Posterior vena cava (tissue), 2 donors: ENCODE measurements around the gene MRPS14. TPM values are rescaled to one million over a fixed set of nuclear protein-coding genes. Genes with fewer than 3 reads are reported as not detected.
A peak's percentile ranks its signal among the peaks of the same experiment; 100 is the strongest.

Source experiments
- DNase-seq: peaks from one replicate; pipeline ENCODE4 v3.0.0-alpha.2; 2020; ENCODE audit warnings: low spot score
- intact Hi-C, 2 donors: fragments of 100-400 bp; cut with DNase I; formaldehyde crosslinking; loops; one replicate each; pipeline versions ENCODE4 v1.14.1 to v1.14.2; 2022 to 2023
- total RNA-seq, 2 donors: library from RNA; stranded (reverse); fragmentation: NEBNext Ultra II Directional; extraction: Animal tissue kit (Norgen Biotek cat#: 25700); gene quantifications; one replicate each; pipeline ENCODE4 v1.2.1, GENCODE V29; 2021
- donor health status: DM: yes; HTN: yes; CAD: no.
- donor health status: DM: yes; HTN: yes; CAD: no.

Gene MRPS14
- total RNA-seq, 2 donors from 2014 or later = 18.1 to 28.8 TPM

DNA sequence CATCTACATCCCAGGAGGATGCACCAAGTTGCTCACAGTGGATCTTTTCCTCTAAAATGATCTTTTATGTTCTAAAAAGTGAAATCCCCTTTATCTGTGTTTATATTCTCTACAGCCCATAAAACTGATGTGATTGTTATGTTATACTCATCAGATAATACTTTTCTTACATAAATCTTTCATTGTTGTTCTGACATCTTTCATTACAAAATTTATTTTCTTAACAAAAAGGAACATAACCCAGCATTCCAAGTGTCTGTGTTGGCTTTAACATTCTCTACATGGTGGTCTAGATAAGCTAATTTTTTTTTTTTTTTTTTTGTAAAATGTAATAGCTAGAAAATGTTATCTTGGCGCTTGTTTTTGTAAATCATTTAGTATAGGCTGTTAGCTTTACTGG is 31.8 kb downstream of the MRPS14 start:
- no peak for DNase-seq
- intact Hi-C loops = no loop called here

DNA sequence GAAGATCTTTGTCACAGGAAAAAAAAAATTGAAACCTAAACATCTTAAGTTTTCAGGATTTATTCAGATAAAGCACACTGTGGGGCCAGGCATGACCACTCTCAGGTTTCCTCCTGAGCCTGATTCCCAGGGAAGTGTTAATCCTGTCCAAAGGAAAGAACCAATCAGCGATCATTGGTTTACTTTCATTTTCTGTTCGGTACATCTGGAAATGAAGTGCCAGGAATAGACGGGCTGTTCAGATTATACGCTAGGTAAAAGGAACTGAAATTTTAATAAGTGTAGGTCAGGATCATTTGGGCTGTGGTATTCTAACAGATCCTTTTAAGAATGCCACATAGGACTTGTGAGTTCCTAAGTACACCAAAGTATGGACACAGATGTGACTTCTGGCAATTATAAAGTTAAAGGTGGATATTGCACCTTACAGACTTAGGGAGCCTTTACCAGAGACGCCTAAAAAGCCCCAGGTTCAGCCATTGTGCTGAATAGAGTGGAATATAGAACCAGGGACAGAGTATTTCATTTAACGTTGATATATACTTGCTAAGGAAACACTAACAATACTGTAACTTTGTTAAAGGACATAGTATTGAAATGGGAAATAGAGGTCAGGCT is 32.7 kb downstream of the MRPS14 start:
- DNase-seq = no peak
- intact Hi-C loops = no loop called here

DNA sequence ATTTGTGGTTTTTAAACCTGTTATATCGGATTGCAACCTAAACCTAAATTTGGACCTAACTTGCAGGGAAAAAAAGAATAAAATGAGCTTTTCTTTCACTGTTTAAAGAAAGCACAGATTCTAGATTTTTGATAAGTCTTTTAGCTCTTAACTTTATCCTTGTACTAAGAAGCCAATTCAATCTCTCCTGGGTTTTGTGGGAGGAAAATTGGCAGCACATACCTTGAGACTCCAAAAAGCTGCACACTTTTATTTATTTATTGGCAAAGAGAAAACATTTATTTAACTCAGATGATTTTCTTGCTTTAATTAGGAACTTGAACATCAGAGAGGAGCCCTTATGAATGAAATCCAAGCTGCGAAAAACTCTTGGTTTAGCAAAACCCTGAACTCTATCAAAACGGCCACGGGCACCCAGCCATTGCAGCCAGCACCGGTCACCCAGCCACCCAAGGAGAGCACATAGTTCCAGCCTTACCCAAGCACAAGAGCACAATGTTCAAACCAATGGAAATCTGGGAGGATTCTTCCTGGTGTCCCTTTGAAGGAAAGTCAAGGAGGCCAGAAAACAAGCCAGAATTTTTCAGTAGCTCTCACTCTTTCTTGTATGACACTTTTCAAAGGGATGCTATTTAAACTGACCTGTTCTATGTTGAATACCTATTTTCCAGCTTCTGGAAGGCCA is 33.5 kb downstream of the MRPS14 start:
- DNase-seq = peak; percentile 78
- intact Hi-C loops = loop anchor here (10.0 kb wide), 2 partner anchors 215 to 225 kb away; no protein-coding TSS in a partner anchor

DNA sequence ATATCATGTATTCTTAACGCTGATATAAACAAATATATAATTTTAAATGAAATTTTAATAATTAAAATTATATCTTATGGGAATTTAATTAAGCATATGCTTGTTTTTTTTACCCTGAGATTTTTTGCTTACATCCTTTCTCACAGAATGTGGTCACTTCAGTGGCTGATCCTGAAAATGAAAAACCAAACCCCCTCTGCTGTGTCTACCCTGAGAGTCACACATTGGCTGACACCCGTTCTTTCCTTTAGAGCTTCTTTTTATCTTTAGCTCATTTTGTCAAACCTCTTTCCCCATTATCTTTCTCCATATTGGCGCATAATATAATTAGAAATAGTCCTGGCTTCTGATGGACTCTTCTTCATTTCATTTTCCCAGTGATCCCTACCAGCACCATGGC is 34.2 kb downstream of the MRPS14 start:
- DNase-seq = no peak
- intact Hi-C loops = loop anchor here (10.0 kb wide), 2 partner anchors 214 to 224 kb away; no protein-coding TSS in a partner anchor

DNA sequence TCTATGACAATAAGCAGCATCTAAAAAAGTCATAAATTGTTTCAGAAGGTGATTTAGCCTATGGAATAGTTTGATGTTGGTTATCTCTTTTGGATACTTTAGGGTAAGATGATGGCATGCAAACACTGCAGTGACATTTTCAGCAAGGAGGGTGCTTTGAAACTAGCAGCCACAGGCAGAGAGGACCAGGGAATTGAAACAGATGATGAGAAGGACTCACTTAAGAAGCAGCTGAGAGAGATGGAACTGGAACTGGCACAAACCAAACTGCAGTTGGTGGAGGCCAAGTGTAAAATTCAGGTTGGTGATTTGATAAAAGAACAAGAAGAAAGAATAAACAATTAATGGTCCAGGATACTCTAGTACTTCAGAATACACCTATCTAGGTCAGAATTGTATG is 34.7 kb downstream of the MRPS14 start:
- intact Hi-C loops = loop anchor here (10.0 kb wide), 2 partner anchors 214 to 224 kb away; no protein-coding TSS in a partner anchor
- DNase-seq = no peak

DNA sequence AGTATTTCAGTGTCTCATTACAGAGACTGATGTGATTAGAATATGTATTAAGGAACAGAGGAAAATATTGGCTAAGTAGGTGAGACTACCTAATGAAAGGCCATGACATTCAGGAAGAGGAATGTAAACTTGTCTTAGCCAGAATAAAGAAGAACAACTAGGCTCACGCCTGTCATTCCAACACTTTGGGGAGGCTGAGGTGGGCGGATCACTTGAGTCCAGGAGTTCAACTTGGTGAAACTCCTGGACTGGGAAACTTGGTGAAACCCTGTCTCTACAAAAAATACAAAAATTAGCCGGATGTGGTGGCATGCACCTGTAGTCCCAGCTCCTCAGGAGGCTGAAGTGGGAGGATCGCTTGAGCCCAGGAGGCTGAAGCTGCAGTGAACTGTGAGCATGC is 38.3 kb downstream of the MRPS14 start:
- intact Hi-C loops = loop anchor here (10.0 kb wide), 2 partner anchors 210 to 220 kb away; no protein-coding TSS in a partner anchor
- DNase-seq = no peak

DNA sequence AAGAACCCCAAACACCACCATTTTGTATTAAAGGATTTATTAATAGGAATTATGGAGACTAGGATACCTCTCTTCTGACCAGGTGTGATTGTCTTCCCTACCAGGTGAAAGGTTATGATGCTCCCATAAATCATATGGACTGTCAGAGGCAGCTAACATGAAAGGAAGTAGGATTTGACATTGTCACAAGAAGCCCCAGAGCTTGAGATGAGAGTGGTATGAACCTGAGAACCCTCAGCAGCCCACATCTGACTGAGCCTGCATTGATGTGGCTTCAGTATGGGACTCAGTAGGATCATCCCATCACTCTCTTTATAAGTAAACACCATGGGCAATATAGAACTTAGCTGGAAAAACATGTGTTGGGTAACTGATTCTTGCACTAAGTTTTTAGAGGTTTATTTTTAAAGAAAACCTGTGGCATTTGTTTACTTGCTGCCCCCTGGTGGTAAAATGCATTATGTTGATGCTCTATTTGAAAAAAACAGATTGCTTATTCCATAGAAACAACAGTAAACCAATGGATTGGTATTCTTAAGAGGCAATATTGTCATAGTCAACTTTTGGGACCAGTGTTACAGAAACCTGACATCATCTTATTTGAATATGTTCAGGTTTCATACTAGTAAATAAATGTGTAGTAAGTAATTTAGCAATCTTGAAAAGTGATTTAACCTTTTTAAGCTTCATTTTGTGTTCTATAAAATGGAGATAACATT is 40.1 kb downstream of the MRPS14 start:
- no peak for DNase-seq
- intact Hi-C loops = loop anchor here (10.0 kb wide), 2 partner anchors 208 to 218 kb away; no protein-coding TSS in a partner anchor

DNA sequence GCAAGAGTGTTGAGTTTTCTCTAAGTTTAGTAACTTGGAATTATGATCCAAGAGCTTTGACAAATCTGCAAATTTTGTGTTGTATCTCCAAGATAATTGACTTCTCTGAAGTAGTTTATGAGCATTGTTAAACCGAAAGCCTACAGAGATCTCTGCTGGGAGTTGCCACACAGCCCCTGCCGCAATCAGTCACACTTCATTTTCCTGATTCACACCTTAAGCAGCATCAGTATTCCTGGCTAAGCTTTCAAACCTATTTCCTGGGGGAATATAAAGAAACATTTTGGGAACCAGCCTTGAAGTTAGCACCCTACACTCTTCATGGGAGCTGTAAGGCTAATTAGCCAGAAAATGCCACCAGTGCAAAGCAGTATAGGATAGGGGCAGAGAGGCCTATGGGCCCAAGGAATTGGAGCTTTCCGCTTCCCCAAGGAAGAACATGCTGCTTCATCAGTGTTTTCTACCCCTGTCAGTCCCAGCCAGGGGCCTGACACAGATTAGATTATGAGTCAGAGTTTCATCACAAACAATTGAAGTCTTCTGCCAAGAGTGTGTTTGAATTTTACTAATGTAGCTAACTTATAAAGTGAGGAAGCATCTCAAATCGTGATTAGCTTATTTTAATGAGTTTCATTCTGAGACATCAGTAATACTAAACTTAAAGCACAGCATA is 46.7 kb downstream of the MRPS14 start:
- intact Hi-C loops = loop anchor here in 1 of 2 donors (10.0 kb wide), 1 partner anchor 182 kb away; no protein-coding TSS in a partner anchor
- no peak for DNase-seq

DNA sequence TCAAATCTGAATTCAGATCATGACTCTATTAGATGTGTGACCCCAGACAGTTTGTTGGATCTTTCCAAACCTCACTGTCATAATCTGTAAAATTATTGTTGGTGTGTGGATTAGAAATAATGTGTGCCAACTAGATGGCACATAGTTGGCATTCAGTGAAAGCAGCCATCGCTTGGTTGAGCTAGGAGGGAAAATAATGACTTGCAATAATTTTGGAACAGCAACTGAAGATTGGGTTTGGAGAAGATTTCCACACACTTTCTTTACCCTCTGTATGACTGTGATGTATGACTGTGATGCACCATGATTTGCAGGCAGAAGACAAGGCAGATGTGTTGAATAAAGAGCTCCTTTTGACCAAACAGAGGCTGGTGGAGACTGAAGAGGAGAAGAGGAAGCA is 47.5 kb downstream of the MRPS14 start:
- no peak for DNase-seq
- intact Hi-C loops = loop anchor here in 1 of 2 donors (10.0 kb wide), 1 partner anchor 181 kb away; no protein-coding TSS in a partner anchor

DNA sequence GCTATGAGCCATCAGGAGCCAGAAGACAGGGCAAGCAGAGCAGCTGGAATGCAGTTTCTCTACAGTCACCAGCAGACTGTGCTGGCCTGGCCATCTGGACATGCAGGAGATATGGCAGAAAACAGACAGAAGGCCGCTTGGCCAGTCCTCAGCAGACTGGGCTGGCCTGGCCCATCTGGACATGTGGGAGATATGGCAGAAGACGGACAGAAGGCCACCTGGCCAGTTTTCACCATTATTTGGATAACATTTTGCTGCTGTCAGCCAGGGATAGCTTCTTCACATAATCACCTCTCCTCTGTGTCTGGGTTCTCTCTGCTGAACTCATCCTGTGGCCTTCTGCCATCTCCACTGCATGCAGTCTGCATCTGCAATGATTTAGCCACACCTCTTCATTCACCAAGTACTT is 48.5 kb downstream of the MRPS14 start:
- DNase-seq = no peak
- intact Hi-C loops = loop anchor here in 1 of 2 donors (10.0 kb wide), 1 partner anchor 180 kb away; no protein-coding TSS in a partner anchor

DNA sequence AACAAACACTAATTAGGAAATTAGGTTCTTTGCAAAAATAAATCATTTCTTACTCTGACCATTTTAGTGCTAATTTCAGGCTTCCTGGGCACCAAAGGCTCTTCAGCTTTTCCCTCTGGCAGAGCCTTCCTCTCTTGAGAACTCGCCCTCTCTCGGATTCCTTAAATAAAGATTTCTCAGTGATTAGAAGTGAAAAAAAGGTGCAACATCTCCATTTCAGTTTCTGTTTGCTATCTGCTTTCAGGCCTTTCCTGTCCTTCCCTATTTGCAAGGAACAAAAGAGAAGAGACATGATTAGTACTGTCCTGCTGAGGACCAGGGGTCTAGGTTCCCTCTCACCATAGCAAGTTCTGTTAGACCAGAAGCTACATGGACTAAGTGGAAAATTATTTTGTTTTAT is 51.3 kb downstream of the MRPS14 start:
- intact Hi-C loops = loop anchor here in 1 of 2 donors (10.0 kb wide), 1 partner anchor 177 kb away; no protein-coding TSS in a partner anchor
- DNase-seq = no peak

DNA sequence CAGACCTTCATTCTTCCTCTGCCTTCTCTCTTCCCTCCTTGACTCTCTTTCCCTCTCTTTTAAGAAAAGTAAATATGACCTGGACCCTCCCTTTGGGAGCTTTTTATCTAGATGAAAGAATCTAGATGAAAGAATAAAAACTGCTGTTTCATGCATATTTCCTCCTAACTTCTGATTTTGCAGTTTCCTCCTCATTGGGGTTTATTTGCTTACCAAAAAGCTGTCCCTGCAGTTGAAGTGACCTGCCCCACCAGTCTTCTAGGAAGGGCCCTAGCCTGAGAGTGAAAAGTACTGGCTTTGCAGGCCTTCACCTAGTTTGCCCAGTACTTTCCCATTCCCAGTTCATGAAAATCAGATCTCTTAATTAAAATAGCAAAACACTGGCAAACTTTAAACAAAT is 51.8 kb downstream of the MRPS14 start:
- DNase-seq = no peak
- intact Hi-C loops = loop anchor here in 1 of 2 donors (10.0 kb wide), 1 partner anchor 177 kb away; no protein-coding TSS in a partner anchor

DNA sequence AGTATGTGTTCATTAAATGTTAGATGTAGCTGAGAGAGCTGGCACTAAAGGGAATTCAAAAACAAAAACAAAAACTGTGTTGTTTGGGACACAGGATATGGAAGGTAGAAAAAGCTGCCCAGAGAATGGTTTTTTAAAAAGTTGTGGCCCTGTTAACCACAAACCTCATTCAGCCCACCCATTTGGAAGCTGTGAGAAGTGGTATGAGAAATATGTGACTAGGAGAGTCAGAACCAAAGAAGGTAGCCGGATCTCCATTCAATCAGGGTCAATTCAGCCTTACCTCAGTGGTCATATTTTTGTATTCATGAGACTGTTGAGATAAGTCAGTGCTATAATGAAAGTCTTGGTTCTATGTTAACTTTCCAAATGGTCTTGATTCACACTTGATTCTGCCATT is 53.2 kb downstream of the MRPS14 start:
- DNase-seq = no peak
- intact Hi-C loops = loop anchor here in 1 of 2 donors (10.0 kb wide), 1 partner anchor 175 kb away; no protein-coding TSS in a partner anchor

DNA sequence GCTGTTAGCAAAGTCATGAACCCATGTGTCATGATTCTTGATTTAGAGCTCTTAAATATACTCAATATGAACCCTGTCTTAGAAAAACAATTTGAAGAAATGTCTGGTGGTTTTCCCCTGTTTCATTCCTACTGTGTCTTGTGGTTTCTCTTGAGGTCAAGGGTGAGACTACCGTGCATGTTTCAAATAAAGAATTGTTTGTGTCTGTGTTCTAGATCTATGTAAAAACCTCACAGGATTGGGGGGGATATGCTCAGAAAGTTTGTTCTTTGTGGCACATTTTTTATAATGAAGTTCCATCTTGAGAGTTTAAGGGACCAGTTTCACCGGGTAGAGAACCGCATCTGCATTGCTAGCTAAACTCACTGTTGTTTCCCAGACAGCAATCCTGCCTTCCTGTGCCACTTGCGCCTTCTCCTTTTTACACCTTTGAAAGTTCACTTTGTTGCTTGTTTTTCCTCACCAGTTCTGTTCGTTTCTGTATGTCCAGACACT is 54.4 kb downstream of the MRPS14 start:
- intact Hi-C loops = no loop called here
- DNase-seq = no peak

DNA sequence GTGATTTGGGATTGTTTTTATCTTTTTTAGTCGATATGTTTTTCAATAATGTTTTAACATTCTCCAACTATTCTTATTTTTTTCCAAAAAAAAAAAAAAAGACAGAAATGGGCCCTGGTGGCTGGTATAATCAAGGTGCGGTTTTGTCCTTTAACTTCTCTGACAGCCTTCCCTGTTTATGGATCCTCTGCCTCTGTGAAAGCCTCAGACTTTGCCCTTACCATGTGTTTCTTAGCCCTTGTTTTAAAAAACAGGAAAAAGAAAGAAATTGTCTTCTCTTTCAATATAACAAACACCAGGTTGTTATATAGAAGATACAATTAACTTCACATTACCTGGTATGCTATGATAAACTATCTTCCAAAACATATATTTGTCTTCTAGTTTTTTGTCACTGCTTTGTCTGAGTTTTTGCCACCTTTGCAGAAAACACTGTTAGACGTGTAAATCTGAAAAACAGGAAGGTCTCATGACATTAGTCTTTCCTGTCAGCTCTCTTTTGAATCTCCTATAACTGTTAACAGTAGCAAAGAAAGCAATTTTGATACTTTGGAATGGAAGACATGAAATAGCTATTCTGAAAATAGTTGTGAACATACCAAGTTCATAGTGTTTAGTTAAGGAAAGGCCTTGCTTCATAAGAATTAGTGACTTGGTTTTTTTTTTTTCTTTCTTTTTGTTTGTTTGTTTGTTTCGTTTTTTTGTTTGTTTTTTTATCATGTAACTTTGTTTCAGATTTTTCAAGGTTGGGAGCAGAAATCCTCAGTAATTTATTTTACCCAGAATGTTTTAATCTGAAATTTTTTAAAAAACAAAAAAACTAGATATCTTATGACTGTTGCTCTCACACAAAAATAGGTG is 55.1 kb downstream of the MRPS14 start:
- intact Hi-C loops = no loop called here
- DNase-seq = no peak

DNA sequence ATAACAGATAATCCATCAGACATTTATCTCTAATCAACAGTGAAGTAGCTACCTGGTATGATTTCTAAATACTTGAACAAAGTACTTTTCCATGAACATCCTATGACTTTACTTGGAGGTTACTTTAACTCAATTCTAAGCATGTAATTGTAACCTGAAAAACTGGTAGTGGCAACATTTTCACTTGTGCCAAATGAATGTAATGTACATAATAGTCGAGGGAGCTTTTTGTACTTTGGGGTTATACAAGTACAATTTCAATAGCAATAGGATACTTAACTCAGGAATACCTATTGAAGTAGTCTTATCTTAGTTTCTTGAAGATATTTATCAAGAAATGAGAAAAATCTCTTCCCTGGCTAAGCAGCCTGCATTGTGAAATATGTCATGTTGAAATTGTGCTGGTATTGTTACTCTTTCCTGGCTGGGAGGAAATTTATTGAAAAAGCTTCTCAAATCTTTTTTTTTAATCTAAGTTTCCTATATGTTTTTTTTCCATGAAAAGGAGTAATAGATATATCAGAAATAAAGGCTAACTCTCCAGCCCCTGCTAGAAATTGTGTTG is 57.1 kb downstream of the MRPS14 start:
- intact Hi-C loops = no loop called here
- no peak for DNase-seq

DNA sequence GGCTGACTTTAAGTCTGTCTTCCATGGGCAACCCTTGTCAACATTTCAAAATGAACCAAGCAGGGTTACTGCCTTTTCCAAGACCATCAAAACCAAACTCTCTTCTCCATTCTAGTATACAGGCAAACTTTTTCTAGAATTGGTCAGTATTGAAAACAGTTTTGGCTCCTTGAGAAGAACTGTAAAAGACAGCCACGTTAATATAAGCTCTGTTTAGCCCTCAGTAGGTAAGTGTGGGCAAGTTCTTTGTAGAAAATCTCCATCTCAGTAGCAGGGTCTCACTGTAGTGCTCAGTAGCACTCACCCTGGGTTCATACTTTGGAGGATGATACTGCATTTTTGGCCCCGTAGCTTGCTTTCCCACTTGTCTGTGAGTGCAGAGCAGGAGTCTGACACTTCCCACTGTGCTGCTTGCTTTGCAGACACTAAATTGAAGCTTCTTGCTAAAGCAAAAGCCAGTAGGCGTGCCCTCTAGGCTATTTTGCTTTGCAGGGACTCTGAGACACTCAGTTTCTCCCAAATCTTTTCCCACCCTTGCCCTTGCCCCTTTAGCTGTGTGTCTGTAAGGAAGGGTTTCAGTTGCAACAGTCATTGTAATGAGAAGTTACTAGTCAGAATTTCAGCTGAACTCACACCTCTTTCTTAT is 57.7 kb downstream of the MRPS14 start:
- intact Hi-C loops = no loop called here
- no peak for DNase-seq
